WTC11 (cell line): ENCODE data around the gene EPB41.

Experiments used
- CTCF ChIP-seq: fragments of 200-600 bp; IDR thresholded peaks from 2 replicates; pipeline ENCODE4 v1.8.0; 2022; ENCODE audit warnings: antibody characterized with exemption
- NR2C2 ChIP-seq: sonication (generic); formaldehyde crosslinking; IDR thresholded peaks from 2 replicates; pipeline ENCODE4 v1.8.0; 2022; ENCODE audit warnings: mild to moderate bottlenecking, missing genetic modification reagents

DNA sequence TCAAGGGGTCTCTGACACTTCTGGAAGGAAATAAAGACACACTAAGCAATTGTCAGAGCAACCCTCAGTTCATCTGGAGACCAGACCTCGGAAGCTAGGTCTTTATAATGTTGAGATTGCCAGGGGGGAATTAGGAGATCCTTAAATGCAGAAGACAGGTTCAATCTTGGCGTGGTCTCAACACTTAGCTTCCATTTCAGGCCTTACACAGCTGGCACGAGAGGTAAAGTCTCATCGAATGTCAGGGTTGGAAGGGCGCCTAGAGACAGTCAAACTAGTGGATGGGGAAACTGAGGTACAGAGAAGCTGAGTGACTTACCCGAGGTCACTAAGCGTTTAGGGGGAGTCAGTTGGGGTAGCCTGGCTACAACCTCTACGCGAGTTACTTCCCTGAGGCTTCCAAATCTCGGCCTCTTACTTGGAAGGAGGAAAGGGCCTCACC lies 562 bp upstream of the EPB41 start:
- TF ChIP-seq CTCF (no peak), NR2C2 (CRISPR knock-in tag) (no peak)
